ENCODE data around the gene TRIM44. TPM values are rescaled to one million over a fixed set of nuclear protein-coding genes. Genes with fewer than 3 reads are reported as not detected.
A peak's percentile ranks its signal among the peaks of the same experiment; 100 is the strongest.

The TRIM44 gene
- total and polyA plus RNA-seq, 10 donors = 5.3 to 65.7 (median 48.5) TPM

DNA sequence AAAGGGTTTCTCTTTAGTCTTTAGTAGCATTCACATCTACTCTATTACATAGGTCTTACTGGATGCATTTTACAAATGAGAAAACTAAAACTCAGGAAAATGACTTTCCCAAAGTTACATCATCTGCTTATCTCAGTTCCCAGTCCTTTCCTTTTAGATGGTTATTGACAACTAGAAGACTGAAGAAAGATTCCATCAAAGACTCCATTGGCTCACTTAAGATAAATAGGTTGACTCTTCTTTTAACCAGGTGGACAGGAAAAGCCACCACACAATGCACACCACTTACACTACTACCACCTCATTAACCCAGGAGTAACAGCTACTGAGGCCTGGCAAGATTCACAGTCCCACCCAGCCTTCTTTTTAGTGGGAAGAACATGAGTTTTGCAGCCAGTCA is 123.6 kb downstream of the TRIM44 start:
- intact Hi-C loops (cut with DNase I; ENCODE audit: low total_unique reads) = no loop called here
- H3K36me3 ChIP-seq = no peaks in the 10 kb centered on the region
- no peaks in the 10 kb centered on the region for H3K27me3 ChIP-seq (replicated peaks in 1 of 7)
- H3K27ac ChIP-seq = no peak overlapping the region
- TF ChIP-seq POLR2AphosphoS5 (IDR thresholded peaks at IDR 0.05) (no peak), POLR2A (IDR thresholded peaks at IDR 0.05) (no peak)
- no peaks in the 10 kb centered on the region for H3K9me3 ChIP-seq
- H3K4me3 ChIP-seq = no peak overlapping the region
- peaks cover 2 to 60% (median 13%) of the 10 kb centered on the region in 6 donors for H3K4me1 ChIP-seq
- DNase-seq = no peak

DNA sequence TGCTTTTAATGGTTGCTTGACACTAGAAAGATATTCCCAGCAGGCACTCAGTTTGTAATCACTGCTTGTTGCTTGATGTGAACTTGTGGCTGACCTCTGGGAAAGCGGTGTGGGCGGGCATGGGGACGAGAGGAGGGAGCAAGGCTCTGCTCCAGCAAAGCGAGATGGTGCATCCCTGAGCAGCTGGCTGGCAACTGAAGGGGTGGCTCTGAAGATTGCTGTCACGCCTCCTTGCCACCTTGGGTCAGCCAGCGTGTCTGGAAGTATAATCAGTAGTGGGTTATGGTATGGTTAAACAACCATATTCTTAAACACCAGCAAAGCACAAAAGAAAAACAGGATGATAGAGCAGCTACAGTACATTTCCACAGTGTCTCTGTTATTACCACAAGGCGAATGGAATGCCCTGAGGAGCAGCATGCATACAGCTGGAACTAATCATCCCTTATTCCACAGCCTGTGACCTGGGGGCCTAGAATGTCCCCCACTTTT is 124.5 kb downstream of the TRIM44 start:
- intact Hi-C loops (cut with DNase I; ENCODE audit: low total_unique reads) = no loop called here
- no peak for TF ChIP-seq POLR2A (IDR thresholded peaks at IDR 0.05)
- peak in 1 of 3 donors; percentile 38 for TF ChIP-seq POLR2AphosphoS5 (IDR thresholded peaks at IDR 0.05)
- 75 to 92% (median 86%) methylated on average over 7 of the region's 7 CpGs for WGBS, 5 donors
- Histone ChIP-seq H3K9me3 (no peaks in the 10 kb centered on the region), H3K27me3 (replicated peaks in 1 of 7) (no peaks in the 10 kb centered on the region), H3K4me3 (no peak overlapping the region), H3K36me3 (no peaks in the 10 kb centered on the region), H3K4me1 (peaks cover 0 to 53% (median 10%) of the 10 kb centered on the region in 6 donors), H3K27ac (peak overlapping the region in 1 of 8 donors; percentile 7)
- DNase-seq = no peak

DNA sequence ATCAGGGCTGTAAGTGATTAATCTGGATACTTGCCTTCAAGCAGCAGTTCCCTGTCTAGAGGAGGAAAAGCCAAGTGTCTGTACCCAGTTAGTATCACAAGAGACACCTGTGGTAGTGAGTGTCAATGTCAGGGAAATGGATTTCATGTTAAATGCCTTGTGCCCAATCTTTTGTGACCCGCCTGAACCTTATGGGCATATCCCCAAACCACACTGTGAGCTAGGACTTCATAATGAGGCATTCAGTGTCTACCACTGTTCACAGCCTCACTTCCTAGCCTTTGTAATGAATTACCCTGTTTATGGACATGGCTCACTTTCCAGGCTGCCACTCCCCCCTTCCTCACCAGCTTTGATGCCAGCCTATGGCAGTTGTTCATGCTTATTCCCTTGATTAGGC is 125.1 kb downstream of the TRIM44 start:
- Histone ChIP-seq H3K27me3 (replicated peaks in 1 of 7) (no peaks in the 10 kb centered on the region), H3K4me1 (peaks cover 0 to 55% (median 12%) of the 10 kb centered on the region in 6 donors), H3K27ac (peak overlapping the region in 1 of 8 donors; percentile 7), H3K4me3 (no peak overlapping the region), H3K36me3 (no peaks in the 10 kb centered on the region), H3K9me3 (no peaks in the 10 kb centered on the region)
- WGBS, 5 donors = 82 to 100% (median 95%) methylated on average over 1 of the region's 1 CpG
- no peak for DNase-seq
- intact Hi-C loops (cut with DNase I; ENCODE audit: low total_unique reads) = no loop called here
- TF ChIP-seq POLR2A (IDR thresholded peaks at IDR 0.05) = no peak
- TF ChIP-seq, protein P1, sequence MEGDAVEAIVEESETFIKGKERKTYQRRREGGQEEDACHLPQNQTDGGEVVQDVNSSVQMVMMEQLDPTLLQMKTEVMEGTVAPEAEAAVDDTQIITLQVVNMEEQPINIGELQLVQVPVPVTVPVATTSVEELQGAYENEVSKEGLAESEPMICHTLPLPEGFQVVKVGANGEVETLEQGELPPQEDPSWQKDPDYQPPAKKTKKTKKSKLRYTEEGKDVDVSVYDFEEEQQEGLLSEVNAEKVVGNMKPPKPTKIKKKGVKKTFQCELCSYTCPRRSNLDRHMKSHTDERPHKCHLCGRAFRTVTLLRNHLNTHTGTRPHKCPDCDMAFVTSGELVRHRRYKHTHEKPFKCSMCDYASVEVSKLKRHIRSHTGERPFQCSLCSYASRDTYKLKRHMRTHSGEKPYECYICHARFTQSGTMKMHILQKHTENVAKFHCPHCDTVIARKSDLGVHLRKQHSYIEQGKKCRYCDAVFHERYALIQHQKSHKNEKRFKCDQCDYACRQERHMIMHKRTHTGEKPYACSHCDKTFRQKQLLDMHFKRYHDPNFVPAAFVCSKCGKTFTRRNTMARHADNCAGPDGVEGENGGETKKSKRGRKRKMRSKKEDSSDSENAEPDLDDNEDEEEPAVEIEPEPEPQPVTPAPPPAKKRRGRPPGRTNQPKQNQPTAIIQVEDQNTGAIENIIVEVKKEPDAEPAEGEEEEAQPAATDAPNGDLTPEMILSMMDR (IDR thresholded peaks at IDR 0.05 in 8 of 11, conservative IDR thresholded peaks at IDR 0.05 in 3 of 11) = no peak
- TF ChIP-seq POLR2AphosphoS5 (IDR thresholded peaks at IDR 0.05) = no peak

DNA sequence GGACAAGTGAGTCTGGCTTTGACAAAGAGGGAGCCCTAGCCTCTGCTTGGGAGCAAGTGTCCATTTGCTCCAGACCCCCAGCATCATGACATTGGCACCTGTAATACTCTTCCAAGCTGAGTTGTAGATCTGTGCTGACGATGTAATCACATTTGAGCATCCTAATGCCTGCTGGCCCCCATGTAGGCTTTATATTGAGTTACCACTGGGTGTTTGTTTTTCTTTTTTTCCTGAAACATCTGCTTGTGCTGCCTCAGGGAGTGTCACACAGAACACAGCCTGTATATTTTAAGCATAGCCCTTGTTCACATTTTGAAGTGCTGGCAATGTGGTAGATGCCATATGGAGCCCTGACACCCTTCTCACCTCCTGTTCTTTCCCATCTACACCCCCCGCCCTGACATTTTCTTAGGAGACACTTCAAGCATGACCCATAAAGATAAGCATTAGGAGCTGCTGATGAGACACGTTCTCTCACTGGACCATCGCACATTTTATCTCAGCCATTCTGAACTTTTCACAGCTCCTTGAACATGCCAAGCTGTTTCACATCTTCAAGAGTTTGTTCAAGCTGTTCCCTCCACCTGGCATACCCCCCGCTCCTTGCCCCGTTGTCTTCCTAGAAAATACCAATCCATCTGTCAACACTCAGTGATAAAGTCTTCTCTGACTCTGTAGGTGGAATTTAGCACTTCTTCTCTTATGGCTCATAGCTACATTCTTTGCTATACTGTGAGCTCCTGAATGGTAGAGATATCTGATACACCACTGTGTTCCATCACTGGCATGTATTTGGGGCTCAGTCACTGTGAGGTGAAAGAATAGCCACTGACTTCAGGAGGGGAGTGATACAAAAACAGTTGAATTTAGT is 128.7 kb downstream of the TRIM44 start:
- Histone ChIP-seq H3K4me3 (no peak overlapping the region), H3K27me3 (replicated peaks in 1 of 7) (no peaks in the 10 kb centered on the region), H3K36me3 (peaks cover 0 to 5% (median 0%) of the 10 kb centered on the region in 6 donors), H3K4me1 (peaks cover 0 to 26% (median 9%) of the 10 kb centered on the region in 6 donors), H3K9me3 (no peaks in the 10 kb centered on the region), H3K27ac (no peak overlapping the region)
- WGBS, 5 donors = 77 to 91% (median 79%) methylated on average over 6 of the region's 6 CpGs
- intact Hi-C loops (cut with DNase I; ENCODE audit: low total_unique reads) = no loop called here
- DNase-seq = no peak
- no peak for TF ChIP-seq POLR2A (IDR thresholded peaks at IDR 0.05)
- no peak for TF ChIP-seq POLR2AphosphoS5 (IDR thresholded peaks at IDR 0.05)
- TF ChIP-seq, protein P1 (IDR thresholded peaks at IDR 0.05 in 8 of 11, conservative IDR thresholded peaks at IDR 0.05 in 3 of 11) = no peak

DNA sequence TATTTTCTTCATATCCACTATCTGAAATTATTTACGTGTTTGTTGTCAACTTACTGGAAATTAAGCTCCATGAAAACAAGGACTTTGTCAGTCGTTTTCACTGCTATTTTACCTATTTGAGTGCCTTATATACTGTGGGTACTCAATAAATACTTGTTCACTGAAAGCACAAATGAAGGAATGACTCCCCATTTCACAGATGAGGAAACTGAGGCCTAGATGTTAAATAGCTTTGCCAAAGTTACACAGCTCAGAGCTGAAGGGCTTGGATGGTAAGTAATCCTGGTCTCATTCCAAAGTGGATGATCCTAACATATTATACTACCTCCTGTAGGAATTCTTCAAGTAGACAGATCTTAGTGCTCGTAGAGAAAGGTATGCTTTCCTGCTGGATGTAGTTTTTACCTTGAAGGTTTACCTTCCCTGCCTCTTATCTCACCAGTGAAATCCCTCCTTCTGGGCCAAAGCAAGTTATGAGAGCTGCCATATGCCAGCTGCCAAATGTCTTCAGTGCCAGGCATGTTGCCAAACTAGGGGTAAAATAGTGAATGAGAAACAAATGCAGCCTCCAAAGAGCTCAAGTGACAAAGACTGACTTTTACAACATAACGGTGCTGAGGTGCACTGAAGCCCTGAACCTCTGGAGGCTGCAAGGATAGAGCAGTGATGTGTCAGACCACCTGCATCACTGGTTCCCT is 129.7 kb downstream of the TRIM44 start:
- H3K27ac ChIP-seq = no peak overlapping the region
- intact Hi-C loops (cut with DNase I; ENCODE audit: low total_unique reads) = no loop called here
- 87 to 98% (median 88%) methylated on average over 4 of the region's 4 CpGs for WGBS, 5 donors
- H3K9me3 ChIP-seq = no peaks in the 10 kb centered on the region
- H3K27me3 ChIP-seq (replicated peaks in 1 of 7) = no peaks in the 10 kb centered on the region
- no peak for TF ChIP-seq POLR2A (IDR thresholded peaks at IDR 0.05)
- no peak overlapping the region for H3K4me3 ChIP-seq
- peaks cover 0 to 29% (median 11%) of the 10 kb centered on the region in 6 donors for H3K4me1 ChIP-seq
- H3K36me3 ChIP-seq = peaks cover 0 to 5% (median 0%) of the 10 kb centered on the region in 6 donors
- DNase-seq = no peak

Data from spleen (tissue), 11 donors.